ENCODE data around the gene AKNAD1.

The AKNAD1 gene

GRCh38 chr1:108815566-108815965, 41.3 kb downstream of the AKNAD1 start:
- DNase-seq (ENCODE audit: low spot score): no peak
- in situ Hi-C loops (cut with MboI; ENCODE audit: low sequenced_read_pairs, unreplicated experiment): no loop called here
- TF ChIP-seq CTCF (IDR thresholded peaks at IDR 0.05; ENCODE audit: borderline replicate concordance, control extremely low read depth, extremely low read depth, insufficient read depth, missing control alignments): no peak

GRCh38 chr1:108814343-108815125, 42.4 kb downstream of the AKNAD1 start:
- no peak for TF ChIP-seq CTCF (IDR thresholded peaks at IDR 0.05; ENCODE audit: borderline replicate concordance, control extremely low read depth, extremely low read depth, insufficient read depth, missing control alignments)
- in situ Hi-C loops (cut with MboI; ENCODE audit: low sequenced_read_pairs, unreplicated experiment): no loop called here
- DNase-seq (ENCODE audit: low spot score): no peak

GRCh38 chr1:108813326-108813725, 43.6 kb downstream of the AKNAD1 start:
- in situ Hi-C loops (cut with MboI; ENCODE audit: low sequenced_read_pairs, unreplicated experiment): no loop called here
- no peak for TF ChIP-seq CTCF (IDR thresholded peaks at IDR 0.05; ENCODE audit: borderline replicate concordance, control extremely low read depth, extremely low read depth, insufficient read depth, missing control alignments)
- no peak for DNase-seq (ENCODE audit: low spot score)

GRCh38 chr1:108811611-108812010, 45.3 kb downstream of the AKNAD1 start:
- in situ Hi-C loops (cut with MboI; ENCODE audit: low sequenced_read_pairs, unreplicated experiment): no loop called here
- TF ChIP-seq CTCF (IDR thresholded peaks at IDR 0.05; ENCODE audit: borderline replicate concordance, control extremely low read depth, extremely low read depth, insufficient read depth, missing control alignments): no peak
- no peak for DNase-seq (ENCODE audit: low spot score)

- in situ Hi-C loops (cut with MboI; ENCODE audit: low sequenced_read_pairs, unreplicated experiment): no loop called here
- TF ChIP-seq CTCF (IDR thresholded peaks at IDR 0.05; ENCODE audit: borderline replicate concordance, control extremely low read depth, extremely low read depth, insufficient read depth, missing control alignments): no peak
- no peak for DNase-seq (ENCODE audit: low spot score)
These were observed 48.5 kb downstream of the AKNAD1 start for GRCh38 chr1:108808438-108808837.

GRCh38 chr1:108803548-108803947, 53.3 kb downstream of the AKNAD1 start:
- TF ChIP-seq CTCF (IDR thresholded peaks at IDR 0.05; ENCODE audit: borderline replicate concordance, control extremely low read depth, extremely low read depth, insufficient read depth, missing control alignments): no peak
- in situ Hi-C loops (cut with MboI; ENCODE audit: low sequenced_read_pairs, unreplicated experiment): no loop called here

More at GRCh38 chr1:108803548-108803947, 53.3 kb downstream of the AKNAD1 start:
- no peak for DNase-seq (ENCODE audit: low spot score)

All from GM13976 (cell line).